GM12801 (cell line): ENCODE results near the gene CD2AP.

Source experiments
- TF ChIP-seq, protein P1 (sequence below): IDR thresholded peaks from one replicate; pipeline ENCODE4 v1.5.1; 2011; ENCODE audit warnings: control low read depth; ENCODE audit not compliant: insufficient read length; ENCODE audit errors: extremely low read depth

Gene CD2AP

DNA sequence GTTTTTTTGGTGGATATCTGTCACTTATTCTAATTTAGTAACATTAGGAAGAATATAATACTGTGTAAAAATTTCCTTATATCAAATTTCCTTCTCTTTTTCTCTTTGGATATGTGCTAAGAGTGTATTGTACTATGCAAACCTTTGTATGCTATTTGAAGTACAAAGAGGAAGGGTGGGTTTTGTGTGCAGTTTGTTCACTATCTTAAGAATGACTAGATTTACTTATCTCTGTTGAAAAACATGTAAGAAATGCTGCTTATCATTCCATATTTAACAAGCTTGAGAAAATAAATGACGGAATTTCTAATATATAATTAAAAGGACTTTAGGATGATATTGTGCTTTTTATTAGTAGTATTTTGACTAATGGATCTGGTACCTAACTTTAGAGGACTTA, 13.1 kb downstream of the CD2AP start:
- TF ChIP-seq, protein P1, sequence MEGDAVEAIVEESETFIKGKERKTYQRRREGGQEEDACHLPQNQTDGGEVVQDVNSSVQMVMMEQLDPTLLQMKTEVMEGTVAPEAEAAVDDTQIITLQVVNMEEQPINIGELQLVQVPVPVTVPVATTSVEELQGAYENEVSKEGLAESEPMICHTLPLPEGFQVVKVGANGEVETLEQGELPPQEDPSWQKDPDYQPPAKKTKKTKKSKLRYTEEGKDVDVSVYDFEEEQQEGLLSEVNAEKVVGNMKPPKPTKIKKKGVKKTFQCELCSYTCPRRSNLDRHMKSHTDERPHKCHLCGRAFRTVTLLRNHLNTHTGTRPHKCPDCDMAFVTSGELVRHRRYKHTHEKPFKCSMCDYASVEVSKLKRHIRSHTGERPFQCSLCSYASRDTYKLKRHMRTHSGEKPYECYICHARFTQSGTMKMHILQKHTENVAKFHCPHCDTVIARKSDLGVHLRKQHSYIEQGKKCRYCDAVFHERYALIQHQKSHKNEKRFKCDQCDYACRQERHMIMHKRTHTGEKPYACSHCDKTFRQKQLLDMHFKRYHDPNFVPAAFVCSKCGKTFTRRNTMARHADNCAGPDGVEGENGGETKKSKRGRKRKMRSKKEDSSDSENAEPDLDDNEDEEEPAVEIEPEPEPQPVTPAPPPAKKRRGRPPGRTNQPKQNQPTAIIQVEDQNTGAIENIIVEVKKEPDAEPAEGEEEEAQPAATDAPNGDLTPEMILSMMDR: no peak

- TF ChIP-seq, protein P1: no peak
Measured at GRCh38 chr6:47492355-47492754, 14.8 kb downstream of the CD2AP start.

DNA sequence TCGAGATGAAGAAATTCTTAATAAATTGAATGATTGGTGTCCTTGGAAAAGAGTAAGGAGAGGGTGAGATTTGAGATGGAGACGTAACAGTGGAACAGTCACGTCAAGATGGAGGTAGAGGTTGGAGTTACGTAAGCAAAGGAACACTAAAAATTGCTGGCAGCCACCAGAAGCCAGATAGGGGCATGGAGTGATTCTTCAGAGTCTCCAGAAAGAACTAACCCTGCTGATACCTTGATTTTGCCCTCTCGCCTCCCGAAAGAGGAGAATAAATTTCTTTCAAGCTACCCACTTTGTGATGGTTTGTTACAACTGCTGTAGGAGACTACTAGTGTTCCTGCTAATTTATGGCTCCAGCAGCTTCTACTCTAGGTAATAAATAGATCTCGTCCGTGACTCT, 17.6 kb downstream of the CD2AP start:
- TF ChIP-seq, protein P1: no peak

- TF ChIP-seq, protein P1: no peak
Measured at GRCh38 chr6:47495954-47496545, 18.5 kb downstream of the CD2AP start.

DNA sequence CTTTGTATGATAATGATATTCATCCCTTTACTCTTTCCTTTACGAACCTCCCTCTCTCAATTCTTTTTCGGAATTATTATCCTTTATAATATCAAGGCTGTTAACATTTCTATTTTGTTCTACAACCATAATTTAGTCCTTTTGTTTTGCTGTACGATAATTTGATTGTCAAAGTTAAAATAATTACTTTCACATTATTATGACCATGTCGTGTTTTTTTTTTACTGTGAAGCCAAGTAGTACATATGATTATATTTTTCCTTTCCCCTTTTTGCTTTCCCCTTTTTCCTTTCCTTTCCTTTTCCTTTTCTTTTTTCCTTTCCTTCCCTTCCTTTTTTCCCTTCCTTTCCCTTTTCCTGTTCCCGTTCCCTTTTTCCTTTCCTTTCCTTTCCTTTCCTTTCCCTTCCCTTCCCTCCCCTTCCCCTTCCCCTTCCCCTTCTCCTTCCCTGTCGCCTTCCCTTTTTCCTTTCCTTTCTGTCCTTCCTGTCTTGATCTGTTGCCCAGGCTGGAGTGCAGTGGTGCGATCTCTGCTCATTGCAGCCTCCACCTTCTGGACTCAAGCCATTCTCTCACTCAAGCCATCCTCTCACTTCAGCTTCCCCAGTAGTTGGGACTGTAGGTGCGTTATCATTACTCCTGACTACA, 19.5 kb downstream of the CD2AP start:
- TF ChIP-seq, protein P1: no peak

DNA sequence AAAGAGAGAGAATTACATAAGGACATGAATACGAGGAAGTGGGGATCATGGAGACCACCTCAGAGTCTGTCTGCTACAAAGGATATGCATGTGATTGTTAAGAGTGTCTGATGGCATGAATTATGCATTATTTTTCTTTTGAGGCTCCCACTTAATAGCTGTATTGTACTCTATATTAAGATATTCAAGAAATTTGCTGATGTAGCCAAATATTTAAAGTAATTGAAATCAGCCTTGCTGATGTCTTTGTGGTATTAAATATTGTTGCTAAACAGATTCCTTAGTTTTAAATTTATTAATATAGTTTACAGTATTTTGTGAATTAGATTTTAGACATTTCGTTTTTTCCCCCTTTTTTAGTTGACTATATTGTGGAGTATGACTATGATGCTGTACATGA, 25.3 kb downstream of the CD2AP start:
- TF ChIP-seq, protein P1: no peak

- TF ChIP-seq, protein P1: no peak
Measured at GRCh38 chr6:47509937-47510336, 32.3 kb downstream of the CD2AP start.

- TF ChIP-seq, protein P1: no peak
Measured at GRCh38 chr6:47512872-47513271, 35.3 kb downstream of the CD2AP start.
